Measurements from ENCODE around the gene CCDC85C. TPM values are rescaled to one million over a fixed set of nuclear protein-coding genes. Genes with fewer than 3 reads are reported as not detected.

The CCDC85C gene
- total RNA-seq, 2 donors from 2014 or later: 54.0 to 73.4 TPM

DNA sequence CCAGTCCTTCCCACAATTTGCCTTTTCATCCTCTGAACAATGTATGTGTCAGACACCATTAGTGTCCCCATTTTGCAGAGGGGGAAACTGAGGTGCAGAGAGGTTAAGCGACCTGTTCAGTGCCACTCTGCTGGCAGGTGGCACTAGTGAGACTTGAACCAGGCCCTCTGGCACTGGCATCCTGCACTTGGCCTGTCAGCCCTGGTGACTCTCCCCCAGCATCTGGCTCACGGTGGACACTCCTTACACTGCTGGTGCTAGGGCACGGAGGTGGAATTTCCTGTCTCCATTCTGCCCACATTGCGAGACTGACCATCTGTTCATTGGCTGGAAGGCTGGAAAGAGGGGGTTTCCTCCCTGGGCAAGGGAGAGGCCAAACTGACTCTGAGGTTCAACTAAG is 74.1 kb downstream of the CCDC85C start:
- intact Hi-C loops (cut with DNase I): no loop called here
- no peaks in the 10 kb centered on the region for H3K27me3 ChIP-seq
- H3K36me3 ChIP-seq: no peaks in the 10 kb centered on the region
- peaks cover 9% of the 10 kb centered on the region for H3K4me1 ChIP-seq
- no peak overlapping the region for H3K9ac ChIP-seq (ENCODE audit: low read depth in 2 of 2, low read length in 2 of 2)
- TF ChIP-seq CTCF (IDR thresholded peaks at IDR 0.05): no peak
- H3K27ac ChIP-seq: no peak overlapping the region
- H3K9me3 ChIP-seq: no peaks in the 10 kb centered on the region
- no peak for DNase-seq
- H3K4me3 ChIP-seq: no peak overlapping the region

GRCh38 chr14:99527427-99528076 is 76.5 kb downstream of the CCDC85C start:
- no peak for TF ChIP-seq CTCF (IDR thresholded peaks at IDR 0.05)
- Histone ChIP-seq H3K27me3 (no peaks in the 10 kb centered on the region), H3K9me3 (no peaks in the 10 kb centered on the region), H3K27ac (no peak overlapping the region), H3K36me3 (no peaks in the 10 kb centered on the region), H3K4me1 (peaks cover 26% of the 10 kb centered on the region), H3K9ac (ENCODE audit: low read depth in 2 of 2, low read length in 2 of 2) (no peak overlapping the region), H3K4me3 (no peak overlapping the region)
- DNase-seq: no peak
- intact Hi-C loops (cut with DNase I): no loop called here

GRCh38 chr14:99527026-99527425 is 77.0 kb downstream of the CCDC85C start:
- Histone ChIP-seq H3K4me3 (no peak overlapping the region), H3K27ac (no peak overlapping the region), H3K4me1 (peaks cover 26% of the 10 kb centered on the region), H3K9me3 (no peaks in the 10 kb centered on the region), H3K9ac (ENCODE audit: low read depth in 2 of 2, low read length in 2 of 2) (no peak overlapping the region), H3K36me3 (no peaks in the 10 kb centered on the region), H3K27me3 (no peaks in the 10 kb centered on the region)
- no peak for DNase-seq
- no peak for TF ChIP-seq CTCF (IDR thresholded peaks at IDR 0.05)
- intact Hi-C loops (cut with DNase I): no loop called here

- H3K9me3 ChIP-seq: no peaks in the 10 kb centered on the region
- intact Hi-C loops (cut with DNase I): no loop called here
- no peak for DNase-seq
- H3K4me1 ChIP-seq: peaks cover 26% of the 10 kb centered on the region
- H3K4me3 ChIP-seq: no peak overlapping the region
- H3K27me3 ChIP-seq: no peaks in the 10 kb centered on the region
- H3K9ac ChIP-seq (ENCODE audit: low read depth in 2 of 2, low read length in 2 of 2): no peak overlapping the region
- no peaks in the 10 kb centered on the region for H3K36me3 ChIP-seq
- TF ChIP-seq CTCF (IDR thresholded peaks at IDR 0.05): no peak
- H3K27ac ChIP-seq: no peak overlapping the region
Observed at GRCh38 chr14:99525699-99526080, 78.3 kb downstream of the CCDC85C start.

DNA sequence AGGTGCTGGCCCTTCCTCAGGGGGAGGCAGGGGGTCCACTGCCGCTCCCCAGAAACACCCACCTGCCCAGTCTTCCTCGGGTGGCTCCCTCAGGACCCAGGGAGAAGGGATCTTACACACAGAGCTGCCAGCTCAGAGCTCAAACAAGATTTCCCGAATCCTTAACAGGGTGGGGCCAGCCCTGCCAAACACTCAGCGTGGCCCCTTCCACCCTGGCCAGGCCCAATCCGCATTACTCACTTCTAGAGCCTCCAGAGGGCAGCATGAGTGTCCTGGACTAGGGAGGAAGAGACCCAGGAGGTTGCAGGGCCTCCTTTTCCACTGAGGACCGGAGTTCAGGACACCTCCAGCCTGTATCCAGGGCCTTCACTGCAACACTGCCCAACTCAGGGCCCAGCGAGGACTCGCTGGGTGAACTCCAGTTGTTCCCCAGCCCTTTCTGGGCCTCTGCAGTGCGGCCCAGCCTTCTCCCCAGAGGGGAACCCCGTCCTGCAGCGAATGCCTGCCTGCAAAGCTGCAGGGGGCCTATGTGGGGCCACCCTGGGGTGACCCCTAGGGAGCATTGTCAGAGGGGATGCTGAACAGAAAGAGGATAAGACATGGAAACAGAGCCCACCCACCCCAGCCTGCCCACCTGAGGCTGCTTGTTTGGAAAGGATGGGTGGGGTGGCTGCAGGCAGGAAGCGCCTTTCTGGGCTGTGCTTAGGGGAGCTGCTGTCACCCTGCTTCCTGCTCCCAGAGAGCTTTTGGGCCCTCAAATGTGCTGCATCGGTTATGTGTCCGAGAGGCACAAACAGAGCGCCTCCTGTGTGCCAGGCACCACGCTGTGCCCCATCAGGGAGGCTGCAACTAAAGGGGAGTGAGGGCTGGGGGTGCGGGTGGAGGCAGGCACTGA is 79.0 kb downstream of the CCDC85C start:
- Histone ChIP-seq H3K36me3 (no peaks in the 10 kb centered on the region), H3K9ac (ENCODE audit: low read depth in 2 of 2, low read length in 2 of 2) (no peak overlapping the region), H3K9me3 (no peaks in the 10 kb centered on the region), H3K4me3 (no peak overlapping the region), H3K27ac (no peak overlapping the region), H3K4me1 (peaks cover 26% of the 10 kb centered on the region), H3K27me3 (no peaks in the 10 kb centered on the region)
- no peak for TF ChIP-seq CTCF (IDR thresholded peaks at IDR 0.05)
- intact Hi-C loops (cut with DNase I): no loop called here
- peak; percentile 54 for DNase-seq

All from colonic mucosa (tissue), 4 donors.